GM12864 (cell line): Measurements from ENCODE around the gene PLPPR3.
"Not testable (repeated sequence)": the region's sequence is repeated elsewhere in the genome, so short reads cannot be mapped to it uniquely, and the experiment has no call there.

Experiments used
- DNase-seq: peaks from one replicate; pipeline ENCODE4 v3.0.0-alpha.2; 2011; ENCODE audit warnings: low read depth
- H3K4me3 ChIP-seq: 2 replicates; pipeline ENCODE4 v1.5.1; 2011; ENCODE audit warnings: mild to moderate bottlenecking, low read depth, low read length, control low read depth
- TF ChIP-seq, protein P1 (sequence below): IDR thresholded peaks from 2 replicates; pipeline ENCODE4 v1.5.1; 2011; ENCODE audit warnings: low read depth, mild to moderate bottlenecking, moderate library complexity, low read length, control low read depth, inconsistent platforms; ENCODE audit errors: missing control alignments

Gene PLPPR3

DNA sequence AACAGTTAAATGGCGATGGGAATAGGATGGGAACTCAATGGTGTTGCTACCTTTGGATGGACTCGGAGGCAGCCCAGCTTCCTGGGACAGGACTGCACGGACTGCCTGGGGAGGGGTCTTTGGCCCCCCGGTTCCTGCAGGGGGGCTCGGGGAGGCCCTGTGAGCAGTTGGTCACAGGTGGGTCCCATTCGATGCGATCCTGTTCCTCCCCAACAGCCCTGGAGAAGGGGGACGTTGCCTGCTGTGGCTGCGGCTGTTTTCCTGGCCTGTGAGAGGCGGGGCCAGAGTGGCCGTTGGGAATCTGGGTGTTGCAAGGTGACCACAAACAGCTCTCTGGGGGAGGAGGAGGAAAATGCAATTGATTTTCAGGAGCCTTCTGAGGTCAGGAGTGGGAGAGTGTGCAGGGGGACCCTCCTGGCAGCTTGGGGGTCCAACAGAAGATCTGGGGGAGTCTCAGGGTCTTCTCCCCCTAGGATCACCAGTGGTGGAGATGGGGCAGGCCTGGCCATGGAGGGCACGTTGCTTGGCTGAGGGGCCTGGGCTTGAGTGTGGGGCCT, 1.9 kb upstream of the PLPPR3 start:
- no peak overlapping the region for H3K4me3 ChIP-seq
- DNase-seq, result no peak
- TF ChIP-seq, protein P1, sequence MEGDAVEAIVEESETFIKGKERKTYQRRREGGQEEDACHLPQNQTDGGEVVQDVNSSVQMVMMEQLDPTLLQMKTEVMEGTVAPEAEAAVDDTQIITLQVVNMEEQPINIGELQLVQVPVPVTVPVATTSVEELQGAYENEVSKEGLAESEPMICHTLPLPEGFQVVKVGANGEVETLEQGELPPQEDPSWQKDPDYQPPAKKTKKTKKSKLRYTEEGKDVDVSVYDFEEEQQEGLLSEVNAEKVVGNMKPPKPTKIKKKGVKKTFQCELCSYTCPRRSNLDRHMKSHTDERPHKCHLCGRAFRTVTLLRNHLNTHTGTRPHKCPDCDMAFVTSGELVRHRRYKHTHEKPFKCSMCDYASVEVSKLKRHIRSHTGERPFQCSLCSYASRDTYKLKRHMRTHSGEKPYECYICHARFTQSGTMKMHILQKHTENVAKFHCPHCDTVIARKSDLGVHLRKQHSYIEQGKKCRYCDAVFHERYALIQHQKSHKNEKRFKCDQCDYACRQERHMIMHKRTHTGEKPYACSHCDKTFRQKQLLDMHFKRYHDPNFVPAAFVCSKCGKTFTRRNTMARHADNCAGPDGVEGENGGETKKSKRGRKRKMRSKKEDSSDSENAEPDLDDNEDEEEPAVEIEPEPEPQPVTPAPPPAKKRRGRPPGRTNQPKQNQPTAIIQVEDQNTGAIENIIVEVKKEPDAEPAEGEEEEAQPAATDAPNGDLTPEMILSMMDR, result no peak

DNA sequence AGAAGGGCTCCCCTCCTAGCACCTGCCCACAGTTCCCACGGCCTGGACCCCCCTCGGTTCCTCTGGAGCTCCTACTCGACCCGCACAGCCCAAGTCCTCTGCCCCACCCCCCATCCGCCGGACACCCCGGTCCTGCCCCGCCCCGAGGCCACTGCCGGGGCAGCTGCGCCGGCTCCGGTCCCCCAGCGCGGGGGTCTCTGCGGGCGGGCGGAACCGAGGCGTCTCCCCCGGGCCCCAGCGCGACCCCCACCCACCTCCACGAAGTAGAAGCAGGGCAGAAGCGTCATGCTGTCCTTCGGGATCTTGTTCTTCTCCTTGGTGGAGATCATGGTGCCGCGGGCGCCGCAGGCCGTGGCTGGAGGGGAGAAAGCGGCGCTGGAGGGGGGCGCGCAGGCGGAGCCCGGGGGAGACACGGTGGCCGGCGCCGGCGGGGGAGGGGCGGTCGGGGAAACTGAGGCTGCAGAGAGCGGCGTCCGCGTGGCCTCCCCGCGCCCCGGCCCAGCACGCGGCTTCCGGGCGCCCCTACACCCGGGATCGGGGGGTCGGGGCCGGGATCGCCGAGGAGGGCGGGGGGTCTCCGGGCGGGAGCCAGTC, 427 bp downstream of the PLPPR3 start:
- no peak overlapping the region for H3K4me3 ChIP-seq
- TF ChIP-seq, protein P1, result no peak
- DNase-seq, result no peak

DNA sequence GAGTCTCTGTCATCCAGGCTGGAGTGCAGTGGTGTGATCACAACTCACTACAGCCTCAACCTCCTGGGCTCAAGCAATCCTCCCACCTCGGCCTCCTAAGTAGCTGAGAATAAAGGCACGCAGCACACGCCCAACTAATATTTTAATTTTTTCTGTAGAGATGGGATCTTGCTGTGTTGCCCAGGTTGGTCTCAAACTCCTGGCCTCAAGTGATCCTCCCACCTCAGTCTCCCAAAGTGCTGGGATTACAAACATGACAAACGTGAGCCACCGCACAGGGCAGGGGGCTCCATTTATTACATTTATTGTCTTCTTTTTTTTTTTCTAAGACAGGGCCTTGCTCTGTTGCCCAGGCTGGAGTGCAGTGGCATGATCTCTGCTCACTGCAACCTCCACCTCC, 1.5 kb downstream of the PLPPR3 start:
- not testable (repeated sequence) for DNase-seq, H3K4me3 ChIP-seq

DNA sequence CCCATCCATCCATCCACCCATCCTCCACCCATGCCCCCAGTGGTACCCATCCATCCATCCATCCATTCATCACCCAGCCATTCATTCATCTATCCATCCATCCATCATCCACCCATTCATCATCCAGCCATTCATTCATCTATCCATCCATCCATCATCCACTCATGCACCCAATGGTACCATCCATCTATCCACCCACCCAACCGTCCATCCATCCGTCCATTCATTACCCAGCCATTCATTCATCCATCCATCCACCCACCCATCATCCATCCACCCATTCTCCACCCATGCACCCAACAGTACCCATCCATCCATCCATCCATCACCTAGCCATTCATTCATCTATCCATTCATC, 5.3 kb downstream of the PLPPR3 start:
- DNase-seq, result no peak
- no peak overlapping the region for H3K4me3 ChIP-seq
- TF ChIP-seq, protein P1, result no peak

DNA sequence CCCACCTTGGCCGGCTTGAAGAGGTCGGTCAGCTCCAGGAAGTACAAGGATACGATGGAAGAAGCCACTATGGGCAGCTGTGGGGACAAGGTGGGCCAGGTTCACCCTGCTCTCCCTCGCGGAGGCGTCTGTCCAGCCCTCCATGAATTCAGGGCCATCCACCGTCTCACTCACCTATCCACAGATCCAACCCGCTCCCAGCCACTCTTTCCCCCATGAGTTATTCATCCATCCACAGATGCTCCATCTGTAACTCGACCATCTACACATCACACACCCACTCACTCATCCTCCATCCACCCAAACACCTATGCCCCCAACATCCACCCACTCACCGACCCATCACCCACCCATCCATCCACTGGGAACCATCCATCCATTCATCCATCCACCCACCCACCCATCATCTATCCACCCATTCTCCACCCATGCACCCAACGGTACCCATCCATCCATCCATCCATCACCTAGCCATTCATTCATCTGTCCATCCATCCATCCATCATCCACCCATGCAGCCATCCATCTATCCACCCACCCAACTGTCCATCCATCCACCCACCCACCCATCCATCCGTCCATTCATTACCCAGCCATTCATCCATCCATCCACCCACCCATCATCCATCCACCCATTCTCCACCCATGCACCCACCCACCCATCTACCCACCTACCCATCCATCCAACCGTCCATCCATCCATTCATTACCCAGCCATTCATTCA, 5.8 kb downstream of the PLPPR3 start:
- TF ChIP-seq, protein P1, result no peak
- DNase-seq, result no peak
- no peak overlapping the region for H3K4me3 ChIP-seq

DNA sequence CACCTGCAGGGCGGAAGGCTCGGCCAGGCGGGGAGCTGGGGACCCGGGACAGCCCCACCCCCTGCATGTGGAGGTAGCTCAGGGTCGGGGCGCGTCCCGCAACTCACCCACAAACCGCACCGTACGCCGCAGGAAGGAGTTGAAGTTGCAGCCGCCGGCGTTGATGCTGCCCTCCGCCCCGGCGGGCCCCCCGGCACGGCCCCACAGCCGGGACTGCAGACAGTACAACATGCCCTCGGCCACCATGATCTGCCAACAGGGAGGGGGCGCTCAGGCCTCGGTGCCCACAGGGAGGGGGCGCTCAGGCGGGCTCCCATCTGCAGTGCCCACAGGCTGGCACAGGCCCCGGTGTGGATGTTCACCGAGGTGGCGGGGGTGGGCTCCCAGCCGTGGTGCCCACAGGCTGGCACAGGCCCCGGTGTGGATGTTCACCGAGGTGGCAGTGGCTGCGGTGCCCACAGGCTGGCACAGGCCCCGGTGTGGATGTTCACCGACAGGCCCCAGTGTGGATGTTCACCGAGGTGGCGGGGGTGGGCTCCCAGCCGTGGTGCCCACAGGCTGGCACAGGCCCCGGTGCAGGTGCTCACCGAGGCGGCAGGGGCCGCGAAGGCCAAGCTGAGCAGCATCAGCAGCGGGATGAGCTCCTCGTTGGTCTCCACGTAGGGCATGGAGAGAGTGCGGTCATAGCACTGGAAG, 6.5 kb downstream of the PLPPR3 start:
- TF ChIP-seq, protein P1, result no peak
- H3K4me3 ChIP-seq, result no peak overlapping the region
- DNase-seq, result no peak
